Head of caudate nucleus (tissue), 42 donors: ENCODE measurements around the gene CHST3.
"Not testable (repeated sequence)": the region's sequence is repeated elsewhere in the genome, so short reads cannot be mapped to it uniquely, and the experiment has no call there.

Experiments
- DNase-seq, 42 donors: peaks; one replicate each; pipeline versions ENCODE4 v3.0.0 to v3.0.0-alpha.2; 2020 to 2021; ENCODE audit warnings: mixed read lengths in 7 of 42
- intact Hi-C: fragments of 100-400 bp; cut with DNase I; formaldehyde crosslinking; loops from one replicate; pipeline ENCODE4 v1.15.0; 2022

The CHST3 gene

GRCh38 chr10:72019085-72019876 lies 55.1 kb downstream of the CHST3 start:
- DNase-seq = no peak
- intact Hi-C loops = no loop called here

GRCh38 chr10:72020914-72021809 lies 57.0 kb downstream of the CHST3 start:
- intact Hi-C loops = no loop called here
- no peak for DNase-seq

GRCh38 chr10:72022228-72022627 lies 58.0 kb downstream of the CHST3 start:
- no peak for DNase-seq
- intact Hi-C loops = no loop called here

- DNase-seq = no peak
- intact Hi-C loops = no loop called here
Observed at GRCh38 chr10:72024596-72024995, 60.4 kb downstream of the CHST3 start.

- intact Hi-C loops = no loop called here
- peak in 1 of 42 donors; percentile 45 for DNase-seq
Observed at GRCh38 chr10:72025400-72025799, 61.2 kb downstream of the CHST3 start.

GRCh38 chr10:72025832-72026231 lies 61.6 kb downstream of the CHST3 start:
- intact Hi-C loops = no loop called here
- no peak for DNase-seq

- DNase-seq = no peak
- intact Hi-C loops = no loop called here
Observed at GRCh38 chr10:72026278-72027111, 62.3 kb downstream of the CHST3 start.

- intact Hi-C loops = no loop called here
- DNase-seq = no peak
Observed at GRCh38 chr10:72027498-72027897, 63.3 kb downstream of the CHST3 start.

GRCh38 chr10:72029414-72029813 lies 65.2 kb downstream of the CHST3 start:
- DNase-seq = no peak
- intact Hi-C loops = no loop called here

- intact Hi-C loops = no loop called here
- DNase-seq = peak in 1 of 42 donors; percentile 45
Observed at GRCh38 chr10:72030762-72031543, 66.8 kb downstream of the CHST3 start.

GRCh38 chr10:72031706-72032105 lies 67.5 kb downstream of the CHST3 start:
- no peak for DNase-seq
- intact Hi-C loops = no loop called here

GRCh38 chr10:72032409-72033162 lies 68.4 kb downstream of the CHST3 start:
- DNase-seq, intact Hi-C loops: not testable (repeated sequence)

GRCh38 chr10:72034040-72034499 lies 69.9 kb downstream of the CHST3 start:
- DNase-seq = peak in 3 of 42 donors; percentile 35 to 64 (median 48)

GRCh38 chr10:72034761-72035160 lies 70.6 kb downstream of the CHST3 start:
- no peak for DNase-seq
- intact Hi-C loops = no loop called here

More at GRCh38 chr10:72034040-72034499, 69.9 kb downstream of the CHST3 start:
- intact Hi-C loops = no loop called here

GRCh38 chr10:72035252-72035887 lies 71.2 kb downstream of the CHST3 start:
- intact Hi-C loops = no loop called here
- no peak for DNase-seq

GRCh38 chr10:72037266-72037665 lies 73.1 kb downstream of the CHST3 start:
- DNase-seq = no peak
- intact Hi-C loops = no loop called here

GRCh38 chr10:72037811-72038210 lies 73.6 kb downstream of the CHST3 start:
- DNase-seq = no peak
- intact Hi-C loops = no loop called here
